Keratinocyte (primary cell): ENCODE measurements around the gene RTN1. TPM values are rescaled to one million over a fixed set of nuclear protein-coding genes. Genes with fewer than 3 reads are reported as not detected.

ENCODE experiments used
- DNase-seq: peaks from one replicate; pipeline ENCODE4 v3.0.0-alpha.2; 2011; ENCODE audit warnings: low read depth, missing footprints, low spot score
- FAIRE-seq: peaks from 2 replicates; lab custom pipeline; 2011; peaks lifted over from hg19 to GRCh38; lab: Jason Lieb, UNC
- H2AFZ ChIP-seq: 2 replicates; pipeline ENCODE4 v1.6.0; 2012; ENCODE audit warnings: low read length, control low read depth, inconsistent platforms; ENCODE audit not compliant: control insufficient read depth
- H3K27ac ChIP-seq: 2 replicates; pipeline ENCODE4 v1.5.1; 2011; ENCODE audit warnings: low read length; ENCODE audit not compliant: control insufficient read depth, insufficient read depth
- H3K27me3 ChIP-seq: 3 replicates; pipeline ENCODE4 v1.6.0; 2011; ENCODE audit warnings: low read length; ENCODE audit not compliant: control insufficient read depth, insufficient read depth; ENCODE audit errors: extremely low read depth
- H3K36me3 ChIP-seq, 2 experiments: 2 replicates in 1 of 2; 3 replicates in 1 of 2; pipeline ENCODE4 v1.5.1; 2011; ENCODE audit warnings: low read length in 2 of 2, mild to moderate bottlenecking in 1 of 2; ENCODE audit not compliant: control insufficient read depth in 2 of 2, insufficient read depth in 2 of 2; ENCODE audit errors: extremely low read depth in 1 of 2
- H3K4me1 ChIP-seq: 3 replicates; pipeline ENCODE4 v1.5.1; 2011; ENCODE audit warnings: low read length; ENCODE audit not compliant: control insufficient read depth, insufficient read depth; ENCODE audit errors: extremely low read depth
- H3K4me2 ChIP-seq: 3 replicates; pipeline ENCODE4 v1.6.0; 2011; ENCODE audit warnings: low read depth, low read length; ENCODE audit not compliant: control insufficient read depth, insufficient read depth; ENCODE audit errors: extremely low read depth
- H3K4me3 ChIP-seq, 3 experiments: fragments of 200-600 bp in 1 of 3; sonication (generic) in 1 of 3; 2 replicates in 2 of 3; 3 replicates in 1 of 3; pipeline ENCODE4 v1.5.1; 2011 to 2016; ENCODE audit warnings: low read length in 3 of 3, mild to moderate bottlenecking in 3 of 3, control low read depth in 2 of 3, inconsistent platforms in 1 of 3, low read depth in 1 of 3, mixed read lengths in 1 of 3, mixed run types in 1 of 3, moderate library complexity in 1 of 3; ENCODE audit not compliant: control insufficient read depth in 2 of 3, insufficient read depth in 2 of 3; ENCODE audit errors: extremely low read depth in 1 of 3
- H3K79me2 ChIP-seq: 2 replicates; pipeline ENCODE4 v1.6.0; 2012; ENCODE audit warnings: low read length; ENCODE audit not compliant: control insufficient read depth, insufficient read depth
- H3K9ac ChIP-seq: 3 replicates; pipeline ENCODE4 v1.6.0; 2011; ENCODE audit warnings: low read length; ENCODE audit not compliant: control insufficient read depth, insufficient read depth; ENCODE audit errors: extremely low read depth
- H3K9me1 ChIP-seq: 3 replicates; pipeline ENCODE4 v1.6.0; 2011; ENCODE audit warnings: low read length; ENCODE audit not compliant: control insufficient read depth, insufficient read depth; ENCODE audit errors: extremely low read depth
- H3K9me3 ChIP-seq: 2 replicates; pipeline ENCODE4 v1.5.1; 2012; ENCODE audit warnings: low read depth, low read length; ENCODE audit not compliant: control insufficient read depth
- H4K20me1 ChIP-seq: 3 replicates; pipeline ENCODE4 v1.6.0; 2011; ENCODE audit warnings: low read length; ENCODE audit not compliant: control insufficient read depth, insufficient read depth; ENCODE audit errors: extremely low read depth
- CTCF ChIP-seq, 3 experiments: IDR thresholded peaks in 1 of 3; conservative IDR thresholded peaks in 1 of 3; optimal IDR thresholded peaks in 1 of 3; 2 replicates in 2 of 3; 3 replicates in 1 of 3; pipeline versions ENCODE3 to v1.5.1; 2011; ENCODE audit warnings: low read length in 3 of 3, mild to moderate bottlenecking in 3 of 3, moderate library complexity in 2 of 3, control low read depth in 1 of 3, inconsistent platforms in 1 of 3; ENCODE audit not compliant: insufficient read depth in 2 of 3; ENCODE audit errors: extremely low read depth in 1 of 3
- EZH2 ChIP-seq: IDR thresholded peaks from one replicate; pipeline ENCODE4 v1.6.1; 2012; ENCODE audit warnings: inconsistent platforms, mild to moderate bottlenecking, low read length, moderate library complexity
- dilution Hi-C: fragments of 300-500 bp; cut with MboI; formaldehyde crosslinking; loops from one replicate; pipeline ENCODE4 v1.7.0; 2020; ENCODE audit warnings: low sequenced_read_pairs; ENCODE audit not compliant: extremely low pct_ligation_motif_present
- polyA plus RNA-seq, 5 experiments: library from polyadenylated mRNA; depleted of rRNA in 3 of 5; stranded (reverse) in 3 of 5; stranded (forward) in 1 of 5; unstranded in 1 of 5; fragments of >200 nt; gene quantifications; 1 replicate in 1 of 5; 2 replicates in 3 of 5; 3 replicates in 1 of 5; pipeline versions ENCODE4 v1.2.1 to v1.2.3, GENCODE V29; 2011 to 2012; ENCODE audit warnings: missing spikeins in 2 of 5, low read depth in 1 of 5, low replicate concordance in 1 of 5

RTN1 gene
- polyA plus RNA-seq, 1 donor (not counting 4 experiments of a cell fraction or from before 2014, with no cell fraction given) = 0.05 TPM

- no peaks in the 10 kb centered on the region for H3K9me3 ChIP-seq
- H3K9me1 ChIP-seq = no peaks in the 10 kb centered on the region
- DNase-seq (no peak), FAIRE-seq (no peak)
- H4K20me1 ChIP-seq = no peaks in the 10 kb centered on the region
- H3K4me3 ChIP-seq = no peak overlapping the region
- no peaks in the 10 kb centered on the region for H3K4me1 ChIP-seq
- no peak overlapping the region for H3K27ac ChIP-seq
- no peaks in the 10 kb centered on the region for H3K27me3 ChIP-seq
- H3K36me3 ChIP-seq = no peaks in the 10 kb centered on the region
- H2AFZ ChIP-seq = no peak overlapping the region
- no peak overlapping the region for H3K9ac ChIP-seq
- dilution Hi-C loops = no loop called here
- TF ChIP-seq CTCF (optimal IDR thresholded peaks at IDR 0.05 in 1 of 3, IDR thresholded peaks at IDR 0.05 in 1 of 3, conservative IDR thresholded peaks at IDR 0.05 in 1 of 3; ENCODE audit: extremely low read depth in 1 of 3, insufficient read depth in 2 of 3, low read length in 3 of 3) = no peak
- TF ChIP-seq EZH2 = no peak
- H3K79me2 ChIP-seq = no peaks in the 10 kb centered on the region
- no peak overlapping the region for H3K4me2 ChIP-seq
Observed at GRCh38 chr14:59691266-59691665, 179.3 kb downstream of the RTN1 start.

GRCh38 chr14:59690426-59690825 lies 180.2 kb downstream of the RTN1 start:
- dilution Hi-C loops = no loop called here
- no peak overlapping the region for H3K4me2 ChIP-seq

More at GRCh38 chr14:59690426-59690825, 180.2 kb downstream of the RTN1 start:
- FAIRE-seq (no peak), DNase-seq (no peak)
- Histone ChIP-seq H3K9me1 (no peaks in the 10 kb centered on the region), H3K9me3 (no peaks in the 10 kb centered on the region), H3K9ac (no peak overlapping the region), H3K4me1 (no peaks in the 10 kb centered on the region), H3K4me3 (no peak overlapping the region), H3K27me3 (no peaks in the 10 kb centered on the region), H3K36me3 (no peaks in the 10 kb centered on the region), H2AFZ (no peak overlapping the region), H3K27ac (no peak overlapping the region), H3K79me2 (no peaks in the 10 kb centered on the region), H4K20me1 (no peaks in the 10 kb centered on the region)
- TF ChIP-seq EZH2 = no peak
- TF ChIP-seq CTCF (optimal IDR thresholded peaks at IDR 0.05 in 1 of 3, IDR thresholded peaks at IDR 0.05 in 1 of 3, conservative IDR thresholded peaks at IDR 0.05 in 1 of 3; ENCODE audit: extremely low read depth in 1 of 3, insufficient read depth in 2 of 3, low read length in 3 of 3) = no peak
